Hepatocyte (in vitro differentiated cells): Measurements from ENCODE around the gene ZNF829.

Experiments
- CTCF ChIP-seq: fragments of 200-600 bp; sonication (generic); IDR thresholded peaks from 2 replicates; pipeline ENCODE4 v1.5.1; 2016; ENCODE audit warnings: antibody characterized with exemption, mild to moderate bottlenecking; ENCODE audit not compliant: poor library complexity
- EZH2 ChIP-seq: fragments of 200-600 bp; sonication (generic); IDR thresholded peaks from 2 replicates; pipeline ENCODE4 v1.6.1; 2016; ENCODE audit warnings: antibody characterized with exemption, mild to moderate bottlenecking, borderline replicate concordance

- TF ChIP-seq CTCF (no peak), EZH2 (no peak)
These were observed 68.1 kb downstream of the ZNF829 start for GRCh38 chr19:36847968-36848367.
